Kidney glomerular epithelial cell (primary cell): ENCODE data around the gene DCTN4.

Source experiments
- DNase-seq: peaks from one replicate; lab custom pipeline; 2025; lab: John Stamatoyannopoulos, UW

DCTN4 gene

GRCh38 chr5:150670275-150670947, 88.4 kb downstream of the DCTN4 start:
- DNase-seq, result no peak

DNA sequence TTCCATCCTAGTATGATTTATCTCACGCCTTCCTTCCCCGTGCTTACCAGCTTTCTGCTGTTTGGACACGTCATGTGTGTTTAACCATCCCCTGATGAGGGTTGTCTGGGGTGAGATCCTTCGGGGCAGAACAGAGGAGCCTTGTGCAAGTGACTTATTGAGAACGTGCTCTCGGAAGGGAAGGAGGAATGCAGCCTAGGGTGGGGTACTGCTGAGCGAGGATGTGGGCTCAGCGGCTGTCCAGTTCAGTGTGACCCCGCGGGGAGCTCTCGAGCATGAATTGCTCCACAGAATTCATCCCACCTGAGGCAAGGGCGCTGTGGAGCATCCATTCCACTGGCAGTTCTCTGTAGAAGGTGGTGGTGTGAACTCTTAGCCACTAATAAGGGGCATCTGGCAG, 93.8 kb downstream of the DCTN4 start:
- no peak for DNase-seq

DNA sequence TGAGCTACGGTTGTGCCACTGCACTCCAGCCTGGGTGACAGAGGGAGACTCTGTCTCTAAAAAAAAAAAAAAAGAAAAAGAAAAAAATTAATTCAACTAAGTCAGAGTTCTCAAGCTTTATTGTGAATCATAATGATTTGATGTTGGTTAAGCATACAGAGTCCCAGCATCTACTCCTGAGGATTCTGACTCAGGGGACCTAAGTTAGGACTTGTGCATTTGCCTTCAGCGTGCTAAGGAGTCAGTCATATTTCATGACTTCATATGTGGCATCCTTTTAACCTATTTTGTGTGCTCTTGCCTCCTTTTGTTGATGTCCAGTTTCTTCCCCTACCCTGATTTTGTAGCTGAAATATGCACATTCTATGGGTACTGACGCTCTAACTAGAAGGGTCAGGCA, 94.9 kb downstream of the DCTN4 start:
- DNase-seq, result no peak

DNA sequence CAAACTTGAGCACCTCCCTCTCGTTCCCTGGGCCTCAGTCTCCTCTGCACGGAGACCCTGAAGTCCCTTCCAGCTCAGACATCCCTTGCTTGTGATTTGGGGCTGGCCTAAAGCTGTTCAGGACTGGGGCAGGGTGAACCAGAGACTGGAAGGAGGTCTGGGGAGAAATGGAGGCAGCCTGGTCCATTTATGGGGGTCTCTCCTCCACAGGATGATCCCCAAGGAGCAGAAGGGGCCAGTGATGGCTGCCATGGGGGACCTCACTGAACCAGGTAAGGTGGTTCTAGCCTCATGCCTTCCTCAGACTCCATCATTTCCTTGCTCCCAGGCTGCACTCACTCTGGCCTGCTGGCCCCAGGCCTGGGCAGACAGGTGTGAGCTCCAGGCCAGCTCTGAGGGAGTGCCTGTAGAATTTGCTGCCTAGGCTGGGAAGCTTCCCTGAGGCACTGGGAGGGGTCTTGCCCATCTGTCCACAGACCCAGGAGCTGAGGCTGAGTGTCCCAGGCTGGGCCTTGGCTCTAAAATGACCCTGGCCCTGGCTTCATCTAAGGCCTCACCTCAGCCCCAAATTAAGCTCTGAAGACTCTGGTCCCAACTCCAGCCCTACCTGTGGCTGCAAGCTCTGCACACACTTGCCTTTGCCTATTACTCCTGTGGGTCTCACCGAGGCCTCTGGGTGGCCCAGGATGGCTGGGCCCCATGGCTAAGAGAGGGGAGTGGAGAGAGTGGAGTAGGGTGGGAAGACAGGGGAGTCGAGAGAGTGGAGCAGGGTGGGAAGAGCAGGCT, 95.9 kb downstream of the DCTN4 start:
- no peak for DNase-seq

DNA sequence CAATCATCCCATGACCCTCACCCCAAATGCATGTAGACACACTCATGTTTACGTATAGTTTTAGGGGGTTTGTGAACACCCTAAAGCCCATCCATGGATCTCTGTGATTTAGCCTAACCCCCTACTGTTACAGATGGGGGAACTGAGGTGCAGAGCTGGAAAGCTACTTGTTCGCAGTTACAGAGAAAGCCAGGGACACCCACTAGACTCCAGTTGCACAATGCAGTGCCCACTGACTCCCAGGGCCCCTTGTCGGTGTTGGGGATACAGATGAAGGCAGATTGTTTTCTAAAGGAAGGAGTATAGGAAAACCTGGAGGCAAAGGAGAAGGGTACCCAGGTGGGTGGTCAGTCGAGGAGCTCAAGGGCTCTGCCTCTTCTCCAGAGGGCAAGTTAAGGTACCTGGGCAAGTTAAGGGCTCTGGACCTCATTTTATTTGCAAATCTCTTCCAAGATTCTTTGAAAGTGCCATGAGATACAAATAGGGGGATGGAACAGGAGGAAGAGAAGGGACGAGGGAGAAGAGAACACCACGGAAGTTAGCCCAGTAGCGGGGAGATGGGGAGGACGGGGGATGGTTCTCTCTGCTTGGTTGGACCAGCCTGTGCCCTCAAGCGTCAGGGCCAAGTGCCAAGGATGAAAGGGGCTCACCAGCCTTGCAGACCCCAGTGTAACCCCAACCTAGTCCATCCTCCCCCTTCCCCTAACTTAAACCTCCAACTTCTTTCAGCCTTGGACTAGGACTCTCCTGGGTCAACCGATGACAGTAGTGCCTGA, 96.8 kb downstream of the DCTN4 start:
- no peak for DNase-seq

DNA sequence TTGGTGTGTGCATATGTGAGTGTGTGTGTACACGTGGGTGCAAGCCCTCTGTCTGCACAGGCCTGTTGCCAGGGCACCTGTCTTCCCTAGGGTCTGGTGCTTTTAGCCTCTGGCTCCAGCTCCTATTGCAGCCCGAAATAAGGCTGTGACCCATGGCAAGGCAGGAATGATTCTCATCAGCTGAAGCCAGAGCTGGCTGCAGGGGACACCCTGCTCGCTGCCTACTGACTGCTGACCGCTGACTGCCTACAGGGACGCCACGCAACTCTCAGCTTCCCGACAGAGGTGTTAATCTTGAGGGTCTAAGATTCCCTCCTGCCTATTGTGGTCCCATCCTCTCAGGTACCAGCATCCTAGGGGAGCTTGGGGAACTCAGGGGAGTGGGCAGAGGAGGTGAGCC, 97.7 kb downstream of the DCTN4 start, which contains the start of gene MYOZ3:
TSS of gene MYOZ3 (plus strand) at position 166 of the 400 bp plus-strand sequence. CDS start 1,691 bp downstream, outside the sequence.
- DNase-seq, result no peak

- no peak for DNase-seq
Observed at GRCh38 chr5:150660108-150660831, 98.5 kb downstream of the DCTN4 start.

- DNase-seq, result no peak
Observed at GRCh38 chr5:150659360-150660107, 99.3 kb downstream of the DCTN4 start.

DNA sequence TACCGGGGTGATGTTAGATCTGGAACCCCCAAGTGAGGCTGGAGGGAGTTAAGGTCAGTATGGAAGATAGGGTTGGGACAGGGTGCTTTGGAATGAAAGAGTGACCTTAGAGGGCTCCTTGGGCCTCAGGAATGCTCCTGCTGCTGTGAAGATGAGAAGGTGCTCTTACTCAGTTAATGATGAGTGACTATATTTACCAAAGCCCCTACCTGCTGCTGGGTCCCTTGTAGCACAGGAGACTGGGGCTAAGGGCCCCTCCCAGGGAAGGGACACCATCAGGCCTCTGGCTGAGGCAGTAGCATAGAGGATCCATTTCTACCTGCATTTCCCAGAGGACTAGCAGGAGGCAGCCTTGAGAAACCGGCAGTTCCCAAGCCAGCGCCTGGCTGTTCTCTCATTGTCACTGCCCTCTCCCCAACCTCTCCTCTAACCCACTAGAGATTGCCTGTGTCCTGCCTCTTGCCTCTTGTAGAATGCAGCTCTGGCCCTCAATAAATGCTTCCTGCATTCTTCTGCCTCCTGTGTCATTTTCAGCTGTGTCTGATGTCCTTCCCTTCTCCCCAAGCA, 100.0 kb downstream of the DCTN4 start:
- DNase-seq, result no peak
